GM23338 (cell line): ENCODE results near the gene MAN2C1. TPM values are rescaled to one million over a fixed set of nuclear protein-coding genes. Genes with fewer than 3 reads are reported as not detected.

ENCODE experiments used
- ATAC-seq: fragments of 200-7000 bp; cut with Tn5 transposase; 3 replicates; pipeline ENCODE4 v1.9.1; 2020
- DNase-seq: peaks from one replicate; pipeline ENCODE4 v3.0.0-alpha.2; 2015; ENCODE audit warnings: low spot score
- H2AFZ ChIP-seq: fragments of 200-600 bp; sonication (generic); 2 replicates; pipeline ENCODE4 v1.8.0; 2016; ENCODE audit warnings: antibody characterized with exemption, mild to moderate bottlenecking, moderate library complexity
- H3F3A ChIP-seq: fragments of 200-600 bp; sonication (generic); replicated peaks from 2 replicates; pipeline ENCODE4 v1.8.0; 2017; ENCODE audit warnings: antibody characterized with exemption, mixed run types, low read depth
- H3K27ac ChIP-seq: fragments of 200-600 bp; sonication (generic); 2 replicates; pipeline ENCODE4 v1.6.1; 2016; ENCODE audit warnings: low read depth
- H3K27me3 ChIP-seq: fragments of 200-600 bp; sonication (generic); 2 replicates; pipeline ENCODE4 v1.8.0; 2016; ENCODE audit warnings: mild to moderate bottlenecking, mixed run types, moderate library complexity; ENCODE audit not compliant: insufficient read depth
- H3K36me3 ChIP-seq: fragments of 200-600 bp; sonication (generic); 2 replicates; pipeline ENCODE4 v1.8.0; 2016; ENCODE audit warnings: mild to moderate bottlenecking; ENCODE audit not compliant: insufficient read depth
- H3K4me1 ChIP-seq: fragments of 200-600 bp; sonication (generic); 2 replicates; pipeline ENCODE4 v1.8.0; 2016; ENCODE audit warnings: mild to moderate bottlenecking, moderate library complexity; ENCODE audit not compliant: insufficient read depth
- H3K4me2 ChIP-seq: fragments of 200-600 bp; sonication (generic); 2 replicates; pipeline ENCODE4 v1.7.1; 2017; ENCODE audit warnings: mixed run types
- H3K4me3 ChIP-seq: fragments of 200-600 bp; sonication (generic); 2 replicates; pipeline ENCODE4 v1.6.1; 2016; ENCODE audit warnings: mixed run types
- H3K79me2 ChIP-seq: fragments of 200-600 bp; sonication (generic); replicated peaks from 2 replicates; pipeline ENCODE4 v1.8.0; 2017; ENCODE audit warnings: mild to moderate bottlenecking; ENCODE audit not compliant: insufficient read depth
- H3K9me2 ChIP-seq: fragments of 200-600 bp; sonication (generic); 2 replicates; pipeline ENCODE4 v1.8.0; 2017; ENCODE audit not compliant: insufficient read depth
- H4K20me1 ChIP-seq: fragments of 200-600 bp; sonication (generic); replicated peaks from 2 replicates; pipeline ENCODE4 v1.8.0; 2017; ENCODE audit warnings: mild to moderate bottlenecking; ENCODE audit not compliant: insufficient read depth
- H3K27ac Mint-ChIP-seq: 2 replicates; pipeline ENCODE4 v1.8.0; 2020; ENCODE audit warnings: inconsistent platforms, mild to moderate bottlenecking, moderate library complexity, mixed read lengths
- H3K27me3 Mint-ChIP-seq: 3 replicates; pipeline ENCODE4 v1.8.0; 2022; ENCODE audit warnings: low read depth, mild to moderate bottlenecking, moderate library complexity, mixed read lengths, inconsistent platforms; ENCODE audit not compliant: insufficient read depth, poor library complexity
- H3K36me3 Mint-ChIP-seq: 3 replicates; pipeline ENCODE4 v1.8.0; 2021; ENCODE audit warnings: low read depth, mild to moderate bottlenecking, inconsistent platforms, moderate library complexity, mixed read lengths
- H3K4me1 Mint-ChIP-seq: 3 replicates; pipeline ENCODE4 v1.8.0; 2020; ENCODE audit warnings: mild to moderate bottlenecking, inconsistent platforms, mixed read lengths
- H3K4me3 Mint-ChIP-seq: 3 replicates; pipeline ENCODE4 v1.8.0; 2021; ENCODE audit warnings: moderate library complexity, mild to moderate bottlenecking, inconsistent platforms, mixed read lengths
- H3K9me3 Mint-ChIP-seq: 3 replicates; pipeline ENCODE4 v1.8.0; 2020; ENCODE audit warnings: moderate library complexity, mild to moderate bottlenecking, inconsistent platforms, mixed read lengths
- CREB1 ChIP-seq: fragments of 250-450 bp; sonication (Bioruptor Pico); IDR thresholded peaks from 2 replicates; pipeline ENCODE4 v1.5.0; 2020; ENCODE audit warnings: low read depth, mild to moderate bottlenecking, moderate library complexity
- CTCF ChIP-seq, 2 experiments: fragments of 200-600 bp in 1 of 2; sonication (generic) in 1 of 2; conservative IDR thresholded peaks; 2 replicates each; pipeline versions ENCODE4 v1.5.1 to v1.6.1; 2016 to 2017; ENCODE audit warnings: antibody characterized with exemption in 2 of 2, low read depth in 2 of 2, mild to moderate bottlenecking in 2 of 2, moderate library complexity in 1 of 2
- ETS1 ChIP-seq: IDR thresholded peaks from 2 replicates; pipeline ENCODE4 v1.6.1; 2016; ENCODE audit warnings: antibody characterized with exemption
- EZH2 ChIP-seq: fragments of 200-600 bp; sonication (generic); IDR thresholded peaks from one replicate; pipeline ENCODE4 v1.8.0; 2017; ENCODE audit warnings: antibody characterized with exemption, mild to moderate bottlenecking, low read depth; ENCODE audit not compliant: unreplicated experiment
- EZH2phosphoT487 ChIP-seq: fragments of 200-600 bp; sonication (generic); IDR thresholded peaks from one replicate; pipeline ENCODE4 v1.8.1; 2018; ENCODE audit warnings: antibody characterized with exemption; ENCODE audit not compliant: unreplicated experiment
- JUNB ChIP-seq: IDR thresholded peaks from one replicate; pipeline ENCODE4 v1.6.1; 2016; ENCODE audit warnings: antibody characterized with exemption; ENCODE audit not compliant: unreplicated experiment
- NANOG ChIP-seq: IDR thresholded peaks from 2 replicates; pipeline ENCODE4 v1.6.1; 2016; ENCODE audit warnings: antibody characterized with exemption, borderline replicate concordance
- POLR2AphosphoS5 ChIP-seq: IDR thresholded peaks from 2 replicates; pipeline ENCODE4 v1.6.1; 2016; ENCODE audit warnings: antibody characterized with exemption, low read depth
- REST ChIP-seq: IDR thresholded peaks from one replicate; pipeline ENCODE4 v1.6.1; 2018; ENCODE audit warnings: antibody characterized with exemption; ENCODE audit not compliant: unreplicated experiment
- STAT1 ChIP-seq: IDR thresholded peaks from one replicate; pipeline ENCODE4 v1.6.1; 2016; ENCODE audit warnings: antibody characterized with exemption; ENCODE audit not compliant: unreplicated experiment
- ZNF114 ChIP-seq: fragments of 250-450 bp; sonication (Bioruptor Pico); IDR thresholded peaks from 2 replicates; pipeline ENCODE4 v1.5.0; 2020; ENCODE audit warnings: mild to moderate bottlenecking, moderate library complexity
- ZNF331 ChIP-seq: fragments of 250-450 bp; sonication (Bioruptor Pico); IDR thresholded peaks from 2 replicates; pipeline ENCODE4 v1.5.0; 2020; ENCODE audit warnings: low read depth, mild to moderate bottlenecking, moderate library complexity
- ZNF462 ChIP-seq: fragments of 250-450 bp; sonication (Bioruptor Pico); IDR thresholded peaks from 2 replicates; pipeline ENCODE4 v1.5.0; 2020; ENCODE audit warnings: mild to moderate bottlenecking, moderate library complexity
- polyA plus RNA-seq: library from polyadenylated mRNA; unstranded; fragments of >200 nt; fragmentation: Nextera tagmentation; extraction: Ambion mirVana; gene quantifications from 2 replicates; pipeline ENCODE4 v1.2.1, GENCODE V29; 2016
- total RNA-seq: library from RNA; depleted of rRNA; stranded (reverse); fragments of >200 nt; shearing (Covaris generic); gene quantifications from 2 replicates; pipeline ENCODE4 v1.2.3, GENCODE V29; 2014

The MAN2C1 gene
- total and polyA plus RNA-seq, 2 experiments from 2014 or later, result 42.3 to 129 TPM

GRCh38 chr15:75348562-75349350 lies 19.7 kb downstream of the MAN2C1 start:
- Mint-ChIP-seq H3K36me3 (peaks cover 5% of the 10 kb centered on the region; the same call in 1 of the 3 replicates), H3K27me3 (peaks cover 34% of the 10 kb centered on the region), H3K4me1 (peaks cover 6% of the 10 kb centered on the region; the same call in 2 of the 3 replicates), H3K4me3 (peak overlapping the region; percentile 92), H3K9me3 (no peaks in the 10 kb centered on the region), H3K27ac (no peak overlapping the region)
- no peaks in the 10 kb centered on the region for H3K79me2 ChIP-seq
- H3K27ac ChIP-seq, result no peak overlapping the region
- DNase-seq, result peak; percentile 63
- H4K20me1 ChIP-seq, result no peaks in the 10 kb centered on the region
- peak overlapping the region; percentile 97 for H3K4me2 ChIP-seq
- peaks cover 36% of the 10 kb centered on the region for H3K27me3 ChIP-seq
- no peak for TF ChIP-seq ZNF331 (CRISPR knock-in tag)
- TF ChIP-seq CTCF (conservative IDR thresholded peaks at IDR 0.05; ENCODE audit: low read depth in 2 of 2), result no peak
- no peak for TF ChIP-seq NANOG
- no peak for TF ChIP-seq ZNF114 (CRISPR knock-in tag)
- TF ChIP-seq JUNB, result no peak
- TF ChIP-seq EZH2, result no peak
- TF ChIP-seq ZNF462 (CRISPR knock-in tag), result no peak
- TF ChIP-seq CREB1 (CRISPR knock-in tag), result no peak
- TF ChIP-seq STAT1, result no peak
- no peak for TF ChIP-seq POLR2AphosphoS5
- TF ChIP-seq ETS1, result no peak
- no peak for TF ChIP-seq REST
- no peak for TF ChIP-seq EZH2phosphoT487
- H3K36me3 ChIP-seq, result no peaks in the 10 kb centered on the region
- H3F3A ChIP-seq, result 0 out of 2 replicates have a peak, but pooled peaks cover 4% of the 10 kb centered on the region
- ATAC-seq, result peak; percentile 30
- H3K9me2 ChIP-seq, result 0 out of 2 replicates have a peak, but pooled peaks cover 5% of the 10 kb centered on the region
- H3K4me1 ChIP-seq, result peaks cover 4% of the 10 kb centered on the region; the same call in 1 of the 2 replicates
- H2AFZ ChIP-seq, result peak overlapping the region; percentile 93
- H3K4me3 ChIP-seq, result peak overlapping the region; percentile 95
